GM12878 (cell line): ENCODE results near the gene SSBP3.

ENCODE experiments used
- POLR2A ChIP-seq: IDR thresholded peaks from 2 replicates; pipeline ENCODE4 v1.6.1; 2011; ENCODE audit warnings: low read depth, mild to moderate bottlenecking, low read length
- PRDM15 ChIP-seq: fragments of 450-650 bp; formaldehyde crosslinking; IDR thresholded peaks from 2 replicates; pipeline ENCODE4 v1.4.0; 2020; ENCODE audit warnings: mild to moderate bottlenecking, moderate library complexity
- TCF12 ChIP-seq: IDR thresholded peaks from 2 replicates; pipeline ENCODE4 v1.6.1; 2011; ENCODE audit warnings: low read depth, mild to moderate bottlenecking, low read length
- TCF7 ChIP-seq: IDR thresholded peaks from 2 replicates; pipeline ENCODE4 v1.6.1; 2014; ENCODE audit warnings: antibody characterized with exemption, borderline replicate concordance

- TF ChIP-seq PRDM15 (CRISPR knock-in tag): no peak
- TF ChIP-seq TCF12: no peak
- TF ChIP-seq TCF7: no peak
- TF ChIP-seq POLR2A: no peak
Measured at GRCh38 chr1:54238353-54239034, 167.7 kb downstream of the SSBP3 start.
